ENCODE measurements around the gene GALNT4.

Gene GALNT4

DNA sequence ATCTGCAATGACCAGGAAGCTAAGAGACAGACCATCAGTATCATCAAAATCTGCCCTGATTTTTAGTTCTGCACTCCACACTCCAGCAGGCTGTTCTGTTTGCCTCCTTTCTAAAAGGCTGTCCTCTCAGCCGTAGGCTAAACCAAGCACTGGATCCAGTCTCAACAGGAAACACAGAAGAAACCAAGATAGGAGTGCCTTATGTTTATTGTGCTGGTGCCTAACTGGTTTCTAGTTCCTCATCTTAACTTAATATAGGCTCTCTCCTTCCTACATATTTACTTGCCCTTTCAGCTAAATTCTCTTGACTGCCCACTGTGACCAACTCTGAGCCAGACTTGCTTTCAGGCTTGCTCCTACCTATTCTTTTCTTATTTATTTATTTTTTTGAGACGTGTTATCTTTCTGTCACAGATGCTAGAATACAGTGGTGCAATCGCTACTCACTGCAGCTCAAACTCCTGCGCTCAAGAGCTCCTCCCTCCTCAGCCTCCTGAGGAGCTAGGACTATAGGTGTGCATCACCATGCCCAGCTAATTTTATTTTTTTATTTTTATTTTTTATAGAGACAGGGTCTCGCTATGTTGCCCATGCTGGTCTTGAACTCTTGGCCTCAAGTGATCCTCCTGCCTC is 30.8 kb downstream of the GALNT4 start:
- no peak for DNase-seq (ENCODE audit: low read depth)

- no peak for DNase-seq (ENCODE audit: low read depth)
These were observed 31.7 kb downstream of the GALNT4 start for GRCh38 chr12:89492883-89493282.

DNA sequence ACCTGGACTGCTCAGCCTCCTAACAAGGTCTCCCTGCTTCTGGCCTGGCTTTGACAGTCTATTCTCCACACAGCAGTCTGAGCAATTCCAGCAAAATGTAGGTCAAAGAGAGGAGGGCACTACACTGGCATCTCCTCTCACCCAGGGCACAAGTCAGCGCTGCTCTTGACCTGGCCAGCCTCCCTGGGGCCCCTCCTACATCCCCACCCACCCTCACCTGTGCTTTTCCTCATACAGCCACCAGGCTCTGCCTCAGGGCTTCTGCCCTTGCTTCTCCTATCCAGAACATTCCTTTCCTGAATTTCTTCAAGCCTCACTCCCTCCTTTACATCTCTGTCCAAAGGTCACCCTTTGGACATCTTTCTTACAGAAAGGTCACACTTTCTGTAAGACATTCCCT is 33.7 kb downstream of the GALNT4 start:
- no peak for DNase-seq (ENCODE audit: low read depth)

DNA sequence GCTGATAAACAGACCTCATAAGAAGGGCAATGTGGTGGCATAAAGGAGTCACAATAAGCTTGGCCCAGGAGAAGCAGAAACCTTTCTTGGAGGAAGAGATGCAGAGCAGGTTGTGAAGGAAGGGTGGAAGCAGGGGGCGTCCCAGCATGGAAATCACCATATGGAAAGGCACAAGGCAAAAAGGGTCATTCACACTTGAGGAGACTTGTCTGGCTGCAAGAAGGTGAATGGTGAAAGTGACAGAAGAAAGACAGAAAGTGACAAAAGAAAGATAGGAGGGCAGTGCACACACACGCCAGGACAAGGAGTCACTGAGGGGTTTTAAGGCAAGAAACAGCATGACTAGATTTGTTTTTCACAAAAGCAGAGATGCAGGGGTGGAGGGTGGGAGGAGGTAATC is 38.3 kb downstream of the GALNT4 start:
- no peak for DNase-seq (ENCODE audit: low read depth)

- DNase-seq (ENCODE audit: low read depth) = no peak
These were observed 40.1 kb downstream of the GALNT4 start for GRCh38 chr12:89484470-89484869.

- DNase-seq (ENCODE audit: low read depth) = no peak
These were observed 43.2 kb downstream of the GALNT4 start for GRCh38 chr12:89481213-89481914.

GRCh38 chr12:89479982-89480381 is 44.6 kb downstream of the GALNT4 start:
- no peak for DNase-seq (ENCODE audit: low read depth)

GRCh38 chr12:89477633-89478279 is 46.8 kb downstream of the GALNT4 start:
- no peak for DNase-seq (ENCODE audit: low read depth)

DNA sequence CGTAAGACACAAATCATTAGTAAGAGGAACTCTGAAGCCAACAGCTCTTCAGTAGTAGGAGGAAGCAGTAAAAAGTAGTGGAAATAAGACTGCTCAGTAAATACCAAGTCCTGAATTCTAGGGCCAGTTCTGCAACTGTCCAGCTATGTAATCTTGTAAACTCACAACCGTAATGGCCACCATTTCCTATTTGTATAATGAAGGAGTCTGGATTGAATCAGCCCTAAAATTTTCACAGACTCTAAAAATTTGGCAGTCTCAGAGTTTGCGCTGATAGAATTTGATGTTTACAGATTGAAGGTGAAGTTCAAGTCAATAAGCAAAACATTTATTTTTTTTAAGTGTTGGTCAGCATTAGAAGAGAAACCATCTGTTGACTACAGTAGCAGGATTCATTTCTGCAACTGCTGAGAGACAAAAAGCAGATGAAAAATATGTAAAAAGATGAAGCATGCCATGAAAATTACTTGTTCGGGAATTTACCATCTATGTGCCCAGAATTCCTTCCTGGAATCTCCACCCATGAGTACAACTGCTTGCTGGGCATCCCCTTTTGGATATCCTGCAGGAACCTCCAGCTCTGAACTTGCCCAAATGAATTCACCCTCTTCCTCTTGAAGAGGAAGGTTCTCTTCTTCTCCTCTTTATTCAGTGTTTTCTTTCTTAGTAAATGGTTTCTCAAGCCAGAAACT is 47.5 kb downstream of the GALNT4 start:
- no peak for DNase-seq (ENCODE audit: low read depth)

- DNase-seq (ENCODE audit: low read depth) = no peak
These were observed 48.4 kb downstream of the GALNT4 start for GRCh38 chr12:89476232-89476631.

DNA sequence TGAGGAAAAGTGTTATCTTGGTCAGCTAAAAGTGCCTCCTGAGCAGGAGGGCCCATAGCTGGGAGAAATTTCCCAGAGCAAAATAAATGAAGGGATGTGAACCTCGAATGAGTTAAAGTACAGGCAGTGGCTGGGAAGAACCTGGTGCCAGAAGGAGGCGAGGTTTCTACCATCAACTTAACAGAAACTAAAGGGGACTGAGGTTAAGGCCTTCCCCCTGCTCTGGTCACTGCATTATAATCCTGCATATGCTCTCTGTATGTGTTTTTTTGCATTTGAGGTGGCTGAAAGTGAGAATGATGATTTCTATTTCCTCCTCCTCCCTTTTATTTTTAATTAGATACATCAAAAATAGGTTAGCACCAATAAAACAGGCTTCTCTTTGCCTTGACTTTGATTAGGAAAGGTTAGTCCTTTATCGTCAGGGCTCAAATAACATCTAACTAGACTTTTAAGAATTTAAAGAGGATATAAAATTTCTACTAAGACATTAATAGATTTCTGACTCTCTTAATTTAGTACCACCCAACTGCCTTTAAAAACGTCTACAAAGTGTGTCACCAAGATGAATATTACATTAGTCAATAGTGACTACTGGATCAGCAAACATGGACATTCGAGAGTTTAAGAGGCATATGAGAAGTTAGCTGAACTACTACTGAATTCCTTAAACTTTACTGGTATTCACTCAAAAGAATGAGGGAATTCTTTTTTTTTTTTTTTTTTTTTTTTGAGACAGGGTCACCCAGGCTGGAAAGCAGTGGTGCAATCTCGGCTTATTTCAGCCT is 49.2 kb downstream of the GALNT4 start:
- DNase-seq (ENCODE audit: low read depth) = no peak

- no peak for DNase-seq (ENCODE audit: low read depth)
These were observed 50.0 kb downstream of the GALNT4 start for GRCh38 chr12:89474615-89475014.
